Measurements from ENCODE around the gene PEF1. TPM values are rescaled to one million over a fixed set of nuclear protein-coding genes. Genes with fewer than 3 reads are reported as not detected.

Gene PEF1
- total and polyA plus RNA-seq, 2 donors (not counting 1 experiment from before 2014, with no cell fraction given): 36.7 to 49.4 TPM

DNA sequence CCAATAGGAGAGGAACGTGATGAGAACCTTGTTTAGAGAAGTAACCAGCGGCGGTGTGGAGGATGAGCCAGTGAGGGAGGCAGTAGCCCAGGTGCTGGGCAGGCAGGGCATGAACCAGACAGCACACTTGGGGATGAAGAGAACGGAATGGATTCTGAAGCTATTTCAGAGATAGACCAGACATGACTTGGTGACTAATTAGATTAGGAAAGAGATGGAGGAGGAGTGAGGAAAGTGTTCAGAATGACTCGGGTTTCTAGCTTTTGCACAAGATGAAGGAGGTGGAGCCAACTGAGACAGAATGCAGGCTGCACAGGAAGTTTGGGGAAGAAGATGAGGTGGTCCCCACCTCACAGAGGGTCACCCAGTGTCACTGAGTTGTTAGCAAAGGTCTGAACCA, 5.1 kb downstream of the PEF1 start:
- H3K9me3 ChIP-seq (ENCODE audit: control extremely low read depth in 1 of 3, control insufficient read depth in 2 of 3, insufficient read depth in 1 of 3, low read length in 2 of 3): no peaks in the 10 kb centered on the region
- no peak overlapping the region for H3K4me3 ChIP-seq (ENCODE audit: control extremely low read depth in 1 of 5, extremely low read depth in 1 of 5, insufficient read depth in 1 of 5, low read depth in 2 of 5, low read length in 4 of 5)
- TF ChIP-seq, protein P1, sequence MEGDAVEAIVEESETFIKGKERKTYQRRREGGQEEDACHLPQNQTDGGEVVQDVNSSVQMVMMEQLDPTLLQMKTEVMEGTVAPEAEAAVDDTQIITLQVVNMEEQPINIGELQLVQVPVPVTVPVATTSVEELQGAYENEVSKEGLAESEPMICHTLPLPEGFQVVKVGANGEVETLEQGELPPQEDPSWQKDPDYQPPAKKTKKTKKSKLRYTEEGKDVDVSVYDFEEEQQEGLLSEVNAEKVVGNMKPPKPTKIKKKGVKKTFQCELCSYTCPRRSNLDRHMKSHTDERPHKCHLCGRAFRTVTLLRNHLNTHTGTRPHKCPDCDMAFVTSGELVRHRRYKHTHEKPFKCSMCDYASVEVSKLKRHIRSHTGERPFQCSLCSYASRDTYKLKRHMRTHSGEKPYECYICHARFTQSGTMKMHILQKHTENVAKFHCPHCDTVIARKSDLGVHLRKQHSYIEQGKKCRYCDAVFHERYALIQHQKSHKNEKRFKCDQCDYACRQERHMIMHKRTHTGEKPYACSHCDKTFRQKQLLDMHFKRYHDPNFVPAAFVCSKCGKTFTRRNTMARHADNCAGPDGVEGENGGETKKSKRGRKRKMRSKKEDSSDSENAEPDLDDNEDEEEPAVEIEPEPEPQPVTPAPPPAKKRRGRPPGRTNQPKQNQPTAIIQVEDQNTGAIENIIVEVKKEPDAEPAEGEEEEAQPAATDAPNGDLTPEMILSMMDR (IDR thresholded peaks at IDR 0.05): no peak
- no peak overlapping the region for H3K9ac ChIP-seq (ENCODE audit: low read length)
- peaks cover 0 to 12% of the 10 kb centered on the region in 2 experiments for H3K36me3 ChIP-seq (replicated peaks in 1 of 2; ENCODE audit: control extremely low read depth in 1 of 2, control insufficient read depth in 1 of 2, extremely low read depth in 1 of 2, insufficient read depth in 2 of 2, low read length in 1 of 2)
- Mint-ChIP-seq H3K9me3 (ENCODE audit: insufficient read depth) (no peaks in the 10 kb centered on the region), H3K4me1 (peaks cover 19% of the 10 kb centered on the region), H3K4me3 (no peak overlapping the region), H3K27ac (no peak overlapping the region), H3K27me3 (no peaks in the 10 kb centered on the region)
- H3K27ac ChIP-seq (ENCODE audit: low read length in 2 of 2): no peak overlapping the region
- H3K79me2 ChIP-seq (ENCODE audit: control insufficient read depth, insufficient read depth, low read length): peaks cover 96% of the 10 kb centered on the region
- POLR2A ChIA-PET: no interaction called here
- no peak for DNase-seq
- H3K4me1 ChIP-seq (ENCODE audit: control insufficient read depth in 2 of 2, insufficient read depth in 2 of 2, low read length in 2 of 2): peaks cover 10 to 11% of the 10 kb centered on the region in 2 donors
- WGBS (ENCODE audit: insufficient coverage): 69% methylated on average over 4 of the region's 5 CpGs
- intact Hi-C loops (cut with micrococcal nuclease): no loop called here
- H4K20me1 ChIP-seq (ENCODE audit: control insufficient read depth, insufficient read depth, low read length, poor library complexity, severe bottlenecking): peaks cover 66% of the 10 kb centered on the region
- no peak overlapping the region for H2AFZ ChIP-seq (ENCODE audit: insufficient read depth, low read depth, low read length, poor library complexity, severe bottlenecking)
- H3K4me2 ChIP-seq (replicated peaks; ENCODE audit: low read depth, low read length, poor library complexity, severe bottlenecking): no peak overlapping the region
- ATAC-seq (ENCODE audit: low read depth): no peak
- H3K27me3 ChIP-seq (replicated peaks in 1 of 4; ENCODE audit: control extremely low read depth in 1 of 4, control insufficient read depth in 3 of 4, insufficient read depth in 4 of 4, low read length in 3 of 4): no peaks in the 10 kb centered on the region
- CTCF ChIA-PET: interaction anchor here (1.4 kb wide), 1 partner anchor 75 kb away, joined by 4 read pairs; no protein-coding TSS in a partner anchor

DNA sequence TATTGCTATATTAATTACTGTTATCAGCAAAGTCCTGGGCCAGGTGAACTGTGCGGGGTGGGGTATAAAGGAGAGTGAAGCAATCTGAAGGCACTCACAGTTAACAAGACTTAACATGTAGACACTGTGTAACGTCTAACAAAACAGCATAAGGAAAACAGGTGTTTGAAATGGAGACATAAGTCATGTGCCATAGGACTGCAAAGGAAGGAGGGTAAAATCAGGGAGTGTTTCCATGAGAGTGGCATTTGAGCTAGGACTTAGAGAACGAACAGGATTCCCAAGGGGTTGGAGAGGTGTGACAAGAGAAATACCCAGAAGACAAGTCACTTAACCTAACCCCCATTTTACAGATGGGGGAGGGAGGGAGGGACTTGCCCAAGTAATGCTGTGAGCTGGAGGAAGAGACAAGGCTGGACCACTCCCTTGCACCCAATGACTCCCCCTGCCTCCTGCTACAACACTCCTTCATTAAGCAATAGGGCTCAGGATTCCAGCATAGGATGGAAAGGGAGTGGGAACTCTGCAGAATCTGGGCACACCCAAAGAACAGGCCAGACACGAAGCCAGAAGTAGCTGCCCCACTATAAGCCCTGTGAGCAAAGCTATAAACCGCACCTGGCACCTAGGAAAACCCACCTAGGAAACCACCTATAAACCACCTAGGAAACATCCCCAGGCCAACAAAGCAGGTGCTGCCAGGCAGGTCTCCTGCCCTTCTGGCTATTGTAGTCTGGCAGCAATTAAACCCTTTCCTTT, 6.6 kb downstream of the PEF1 start:
- H3K27ac ChIP-seq (ENCODE audit: low read length in 2 of 2): no peak overlapping the region
- H3K4me1 ChIP-seq (ENCODE audit: control insufficient read depth in 2 of 2, insufficient read depth in 2 of 2, low read length in 2 of 2): peaks cover 0 to under 1% of the 10 kb centered on the region in 2 donors
- H3K36me3 ChIP-seq (replicated peaks in 1 of 2; ENCODE audit: control extremely low read depth in 1 of 2, control insufficient read depth in 1 of 2, extremely low read depth in 1 of 2, insufficient read depth in 2 of 2, low read length in 1 of 2): peaks cover 0 to 23% of the 10 kb centered on the region in 2 experiments
- H3K9me3 Mint-ChIP-seq (ENCODE audit: insufficient read depth): no peaks in the 10 kb centered on the region
- H3K9me3 ChIP-seq (ENCODE audit: control extremely low read depth in 1 of 3, control insufficient read depth in 2 of 3, insufficient read depth in 1 of 3, low read length in 2 of 3): no peaks in the 10 kb centered on the region
- no peak overlapping the region for H2AFZ ChIP-seq (ENCODE audit: insufficient read depth, low read depth, low read length, poor library complexity, severe bottlenecking)
- 76% methylated on average over 2 of the region's 5 CpGs for WGBS (ENCODE audit: insufficient coverage)
- ATAC-seq (ENCODE audit: low read depth) (no peak), DNase-seq (no peak)
- H3K9ac ChIP-seq (ENCODE audit: low read length): no peak overlapping the region
- POLR2A ChIA-PET: no interaction called here
- no peak overlapping the region for H3K4me3 ChIP-seq (ENCODE audit: control extremely low read depth in 1 of 5, extremely low read depth in 1 of 5, insufficient read depth in 1 of 5, low read depth in 2 of 5, low read length in 4 of 5)
- no peaks in the 10 kb centered on the region for H3K27me3 Mint-ChIP-seq
- no peak for TF ChIP-seq EZH2 (IDR thresholded peaks at IDR 0.05; ENCODE audit: borderline replicate concordance, insufficient read depth, low read depth, low read length, poor library complexity, severe bottlenecking)
- TF ChIP-seq, protein P1 (IDR thresholded peaks at IDR 0.05): no peak
- H4K20me1 ChIP-seq (ENCODE audit: control insufficient read depth, insufficient read depth, low read length, poor library complexity, severe bottlenecking): peaks cover 67% of the 10 kb centered on the region
- H3K79me2 ChIP-seq (ENCODE audit: control insufficient read depth, insufficient read depth, low read length): peaks cover 82% of the 10 kb centered on the region
- H3K4me1 Mint-ChIP-seq: peaks cover 10% of the 10 kb centered on the region
- no peaks in the 10 kb centered on the region for H3K27me3 ChIP-seq (replicated peaks in 1 of 4; ENCODE audit: control extremely low read depth in 1 of 4, control insufficient read depth in 3 of 4, insufficient read depth in 4 of 4, low read length in 3 of 4)
- H3K4me3 Mint-ChIP-seq: no peak overlapping the region
- no peak overlapping the region for H3K27ac Mint-ChIP-seq
- intact Hi-C loops (cut with micrococcal nuclease): no loop called here
- CTCF ChIA-PET: interaction anchor here (0.6 to 1.8 kb wide), 4 partner anchors 20 to 1297 kb away, joined by 3 to 5 read pairs (median 3); no protein-coding TSS in a partner anchor
- no peak overlapping the region for H3K4me2 ChIP-seq (replicated peaks; ENCODE audit: low read depth, low read length, poor library complexity, severe bottlenecking)
